Liver (tissue), 9 donors: ENCODE results near the gene SAE1. TPM values are rescaled to one million over a fixed set of nuclear protein-coding genes. Genes with fewer than 3 reads are reported as not detected.

ENCODE experiments used
- DNase-seq: peaks from one replicate; pipeline ENCODE4 v3.0.0-alpha.2; 2017; ENCODE audit warnings: low spot score
- H3K27ac ChIP-seq, 2 donors: one replicate each; pipeline ENCODE4 v1.7.0; 2013; ENCODE audit warnings: inconsistent platforms in 2 of 2, low read length in 2 of 2, control low read depth in 1 of 2, low read depth in 1 of 2, mild to moderate bottlenecking in 1 of 2
- H3K27me3 ChIP-seq, 4 donors: one replicate each; pipeline versions ENCODE4 v1.6.1 to v1.7.0; 2013; ENCODE audit warnings: low read length in 3 of 4, inconsistent platforms in 1 of 4, mild to moderate bottlenecking in 1 of 4, moderate library complexity in 1 of 4; ENCODE audit not compliant: control insufficient read depth in 4 of 4, insufficient read depth in 4 of 4
- H3K36me3 ChIP-seq, 4 donors: one replicate each; pipeline versions ENCODE4 v1.6.1 to v1.7.0; 2013; ENCODE audit warnings: low read length in 3 of 4, mild to moderate bottlenecking in 3 of 4, low read depth in 1 of 4, moderate library complexity in 1 of 4; ENCODE audit not compliant: control insufficient read depth in 4 of 4, insufficient read depth in 3 of 4
- H3K4me1 ChIP-seq, 4 donors: one replicate each; pipeline versions ENCODE4 v1.6.1 to v1.7.0; 2013; ENCODE audit warnings: low read length in 3 of 4, mild to moderate bottlenecking in 3 of 4, moderate library complexity in 1 of 4; ENCODE audit not compliant: control insufficient read depth in 4 of 4, insufficient read depth in 4 of 4
- H3K4me3 ChIP-seq, 3 donors: one replicate each; pipeline versions ENCODE4 v1.6.1 to v1.7.0; 2013; ENCODE audit warnings: low read length in 3 of 3, control low read depth in 1 of 3, low read depth in 1 of 3, mild to moderate bottlenecking in 1 of 3
- H3K9ac ChIP-seq, 2 donors: one replicate each; pipeline ENCODE4 v1.7.0; 2013; ENCODE audit warnings: low read length in 2 of 2, mild to moderate bottlenecking in 2 of 2, moderate library complexity in 2 of 2, control low read depth in 1 of 2, low read depth in 1 of 2
- H3K9me3 ChIP-seq, 4 donors: one replicate each; pipeline versions ENCODE4 v1.6.1 to v1.7.0; 2013; ENCODE audit warnings: low read length in 3 of 4; ENCODE audit not compliant: control insufficient read depth in 4 of 4
- FOXA1 ChIP-seq: IDR thresholded peaks from 2 replicates; pipeline ENCODE4 v1.6.1; 2016; ENCODE audit warnings: antibody characterized with exemption
- FOXA2 ChIP-seq: IDR thresholded peaks from 2 replicates; pipeline ENCODE4 v1.6.1; 2016; ENCODE audit warnings: antibody characterized with exemption
- GABPA ChIP-seq, 2 donors: IDR thresholded peaks in 1 of 2; conservative IDR thresholded peaks in 1 of 2; 2 replicates each; pipeline ENCODE4 v1.6.1; 2016; ENCODE audit warnings: antibody characterized with exemption in 2 of 2, mild to moderate bottlenecking in 1 of 2, moderate library complexity in 1 of 2
- HNF4A ChIP-seq, 2 donors: conservative IDR thresholded peaks; 2 replicates each; pipeline ENCODE4 v1.6.1; 2016; ENCODE audit warnings: antibody characterized with exemption in 2 of 2, mild to moderate bottlenecking in 2 of 2
- HNF4G ChIP-seq: IDR thresholded peaks from 2 replicates; pipeline ENCODE4 v1.6.1; 2016; ENCODE audit warnings: antibody characterized with exemption
- NR2F2 ChIP-seq: IDR thresholded peaks from 2 replicates; pipeline ENCODE4 v1.6.1; 2016; ENCODE audit warnings: antibody characterized with exemption
- RAD21 ChIP-seq, 2 donors: IDR thresholded peaks; 2 replicates each; pipeline ENCODE4 v1.6.1; 2016; ENCODE audit warnings: antibody characterized with exemption in 2 of 2, mild to moderate bottlenecking in 2 of 2
- RXRA ChIP-seq, 2 donors: IDR thresholded peaks; 2 replicates each; pipeline ENCODE4 v1.6.1; 2017 to 2018; ENCODE audit warnings: antibody characterized with exemption in 2 of 2, mild to moderate bottlenecking in 1 of 2
- SP1 ChIP-seq: IDR thresholded peaks from 2 replicates; pipeline ENCODE4 v1.6.1; 2018; ENCODE audit warnings: antibody characterized with exemption, mild to moderate bottlenecking
- TAF1 ChIP-seq: conservative IDR thresholded peaks from 2 replicates; pipeline ENCODE4 v1.6.1; 2016; ENCODE audit warnings: antibody characterized with exemption, mild to moderate bottlenecking
- YY1 ChIP-seq: IDR thresholded peaks from 2 replicates; pipeline ENCODE4 v1.6.1; 2016; ENCODE audit warnings: antibody characterized with exemption, mild to moderate bottlenecking
- WGBS: extraction: QIAGEN DNeasy Blood & Tissue Kit; methylation state at CpG from one replicate; pipeline ENCODE4 v1.1.7; 2013; 5-methylcytosine and 5-hydroxymethylcytosine counted together
- polyA plus RNA-seq, 2 donors: library from polyadenylated mRNA; stranded (reverse) in 1 of 2; unstranded in 1 of 2; fragments of 200-250 nt in 1 of 2; fragments of >200 nt in 1 of 2; fragmentation: Nextera tagmentation in 1 of 2; extraction: Ambion mirVana in 1 of 2; gene quantifications; one replicate each; pipeline versions ENCODE4 v1.2.1 to v1.2.3, GENCODE V29; 2013 to 2015
- total RNA-seq, 2 donors: library from RNA; depleted of rRNA; stranded (reverse); fragments of >200 nt; gene quantifications; one replicate each; pipeline ENCODE4 v1.2.3, GENCODE V29; 2014
- TF ChIP-seq, protein P1 (sequence below): IDR thresholded peaks from 2 replicates; pipeline ENCODE4 v1.6.1; 2016; ENCODE audit warnings: antibody characterized with exemption
- TF ChIP-seq, protein P2 (sequence below): IDR thresholded peaks from 2 replicates; pipeline ENCODE4 v1.6.1; 2016; ENCODE audit warnings: antibody characterized with exemption
- TF ChIP-seq, protein P3 (sequence below): IDR thresholded peaks from 2 replicates; pipeline ENCODE4 v1.6.1; 2016; ENCODE audit warnings: antibody characterized with exemption, mild to moderate bottlenecking
- TF ChIP-seq, protein P4 (sequence below): IDR thresholded peaks from 2 replicates; pipeline ENCODE4 v1.6.1; 2016; ENCODE audit warnings: antibody characterized with exemption
- TF ChIP-seq, protein P5 (sequence below): fragments of 150-350 bp; IDR thresholded peaks from 2 replicates; pipeline ENCODE4 v1.5.1; 2017; ENCODE audit warnings: improper control_type of control experiment, low read depth, low read length; ENCODE audit not compliant: missing input control
- donor health status: healthy.
- donor health status: healthy.
- donor health status: healthy.
- donor health status: healthy.
- donor health status: healthy.

Gene SAE1
- total and polyA plus RNA-seq, 4 donors: 19.0 to 31.8 (median 27.0) TPM

DNA sequence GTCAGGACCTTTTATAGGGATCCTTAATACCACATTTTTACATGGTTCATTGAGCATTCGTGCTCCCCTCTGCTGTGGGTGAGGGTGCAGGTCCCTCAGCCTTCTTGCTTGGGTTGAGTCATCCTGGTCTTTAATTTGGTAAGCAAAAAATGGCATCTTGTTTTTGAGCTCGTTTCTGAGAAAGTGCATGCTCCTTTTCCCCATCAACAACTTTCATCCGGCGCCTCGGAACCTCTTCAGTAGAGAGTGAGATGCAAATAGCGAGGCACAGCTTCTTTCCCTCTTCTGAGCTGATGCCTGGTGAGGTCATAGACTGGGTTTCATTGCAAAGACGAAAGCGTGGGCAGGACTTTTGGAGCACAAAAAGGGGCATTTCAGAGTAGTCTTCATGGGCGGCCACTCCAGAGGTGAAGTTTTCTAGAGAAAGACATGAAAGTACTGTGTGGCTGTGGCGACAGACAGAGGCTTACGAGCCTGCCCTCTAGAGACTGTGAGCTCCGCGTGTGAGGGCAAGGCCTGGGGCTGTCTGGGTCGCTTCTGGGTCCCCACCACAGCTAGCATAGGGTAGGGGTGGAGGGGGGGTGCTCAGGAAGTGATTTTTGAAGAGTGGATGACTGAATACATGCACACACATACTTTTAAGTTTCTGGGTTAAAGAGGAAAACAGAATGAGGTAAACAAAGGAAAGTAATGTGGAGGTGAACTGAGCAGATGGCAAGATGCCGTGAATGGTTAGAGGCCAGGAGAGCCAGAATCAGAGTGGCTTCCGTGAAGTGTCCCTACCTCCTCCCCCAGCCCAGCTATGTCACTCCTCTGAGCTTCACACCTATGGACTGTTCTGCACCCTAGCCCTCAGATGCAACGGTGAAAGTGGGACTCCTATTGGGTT is 56.1 kb downstream of the SAE1 start:
- peaks cover 0 to 7% (median 2%) of the 10 kb centered on the region in 4 donors for H3K4me1 ChIP-seq
- no peak for DNase-seq
- TF ChIP-seq RAD21 (IDR thresholded peaks at IDR 0.05): no peak
- TF ChIP-seq NR2F2: no peak
- TF ChIP-seq HNF4A (conservative IDR thresholded peaks at IDR 0.05): no peak
- TF ChIP-seq GABPA (IDR thresholded peaks at IDR 0.05 in 1 of 2, conservative IDR thresholded peaks at IDR 0.05 in 1 of 2): no peak
- no peak for TF ChIP-seq HNF4G
- peaks cover 0 to 4% (median 2%) of the 10 kb centered on the region in 4 donors for H3K36me3 ChIP-seq
- H3K27ac ChIP-seq: no peak overlapping the region
- no peak overlapping the region for H3K4me3 ChIP-seq
- no peaks in the 10 kb centered on the region for H3K9me3 ChIP-seq
- no peak overlapping the region for H3K9ac ChIP-seq
- no peaks in the 10 kb centered on the region for H3K27me3 ChIP-seq
- WGBS: 87% methylated on average over 17 of the region's 17 CpGs

DNA sequence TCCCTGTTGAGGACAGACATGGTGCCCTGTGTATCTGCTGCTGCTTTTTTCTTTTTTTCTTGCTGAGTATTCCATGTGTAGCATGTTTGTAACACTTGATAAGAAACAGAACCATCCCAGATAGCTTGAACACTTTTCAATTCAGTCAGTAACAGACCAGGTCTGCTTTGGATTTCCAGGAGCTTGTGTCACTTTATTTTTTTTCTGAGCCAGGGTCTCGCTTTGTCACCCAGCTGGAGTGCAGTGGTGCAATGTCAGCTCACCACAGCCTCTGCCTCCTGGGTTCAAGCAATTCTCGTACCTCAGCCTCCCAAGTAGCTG is 56.7 kb downstream of the SAE1 start:
- Histone ChIP-seq H3K27ac (no peak overlapping the region), H3K4me1 (peaks cover 0 to 7% (median 2%) of the 10 kb centered on the region in 4 donors), H3K4me3 (no peak overlapping the region), H3K9ac (no peak overlapping the region), H3K27me3 (no peaks in the 10 kb centered on the region), H3K9me3 (no peaks in the 10 kb centered on the region), H3K36me3 (peaks cover 0 to 4% (median 2%) of the 10 kb centered on the region in 4 donors)
- no peak for TF ChIP-seq FOXA2
- DNase-seq: no peak
- WGBS: 64% methylated on average over 2 of the region's 2 CpGs

DNA sequence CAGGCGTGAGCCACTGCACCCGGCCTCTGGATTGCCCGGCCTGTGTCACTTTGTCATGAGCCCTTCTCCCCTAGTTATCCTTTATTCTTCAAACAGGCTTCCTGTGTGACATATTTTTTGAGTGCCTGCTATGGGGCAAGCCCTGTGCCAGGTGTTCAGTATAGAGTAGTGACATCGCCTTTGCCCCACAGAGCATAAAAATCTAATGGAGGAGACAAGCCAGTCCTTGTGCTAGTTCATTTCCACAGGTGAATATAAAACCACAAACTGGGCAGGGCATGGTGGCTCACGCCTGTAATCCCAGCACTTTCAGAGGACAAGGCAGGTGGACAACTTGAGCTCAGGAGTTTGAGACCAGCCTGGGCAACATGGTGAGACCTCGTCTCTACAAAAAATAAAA is 57.2 kb downstream of the SAE1 start:
- Histone ChIP-seq H3K27ac (no peak overlapping the region), H3K9ac (no peak overlapping the region), H3K27me3 (no peaks in the 10 kb centered on the region), H3K36me3 (peaks cover 0 to 4% (median 2%) of the 10 kb centered on the region in 4 donors), H3K4me1 (peaks cover 0 to 7% (median 2%) of the 10 kb centered on the region in 4 donors), H3K4me3 (no peak overlapping the region), H3K9me3 (no peaks in the 10 kb centered on the region)
- WGBS: 91% methylated on average over 6 of the region's 6 CpGs
- no peak for DNase-seq
- no peak for TF ChIP-seq HNF4G
- no peak for TF ChIP-seq TAF1
- TF ChIP-seq RXRA (IDR thresholded peaks at IDR 0.05): no peak
- TF ChIP-seq, protein P1, sequence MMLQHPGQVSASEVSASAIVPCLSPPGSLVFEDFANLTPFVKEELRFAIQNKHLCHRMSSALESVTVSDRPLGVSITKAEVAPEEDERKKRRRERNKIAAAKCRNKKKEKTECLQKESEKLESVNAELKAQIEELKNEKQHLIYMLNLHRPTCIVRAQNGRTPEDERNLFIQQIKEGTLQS: no peak
- TF ChIP-seq, protein P2, sequence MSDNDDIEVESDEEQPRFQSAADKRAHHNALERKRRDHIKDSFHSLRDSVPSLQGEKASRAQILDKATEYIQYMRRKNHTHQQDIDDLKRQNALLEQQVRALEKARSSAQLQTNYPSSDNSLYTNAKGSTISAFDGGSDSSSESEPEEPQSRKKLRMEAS: no peak
- no peak for TF ChIP-seq YY1
- TF ChIP-seq SP1: no peak
- TF ChIP-seq RAD21 (IDR thresholded peaks at IDR 0.05): no peak
- TF ChIP-seq, protein P3, sequence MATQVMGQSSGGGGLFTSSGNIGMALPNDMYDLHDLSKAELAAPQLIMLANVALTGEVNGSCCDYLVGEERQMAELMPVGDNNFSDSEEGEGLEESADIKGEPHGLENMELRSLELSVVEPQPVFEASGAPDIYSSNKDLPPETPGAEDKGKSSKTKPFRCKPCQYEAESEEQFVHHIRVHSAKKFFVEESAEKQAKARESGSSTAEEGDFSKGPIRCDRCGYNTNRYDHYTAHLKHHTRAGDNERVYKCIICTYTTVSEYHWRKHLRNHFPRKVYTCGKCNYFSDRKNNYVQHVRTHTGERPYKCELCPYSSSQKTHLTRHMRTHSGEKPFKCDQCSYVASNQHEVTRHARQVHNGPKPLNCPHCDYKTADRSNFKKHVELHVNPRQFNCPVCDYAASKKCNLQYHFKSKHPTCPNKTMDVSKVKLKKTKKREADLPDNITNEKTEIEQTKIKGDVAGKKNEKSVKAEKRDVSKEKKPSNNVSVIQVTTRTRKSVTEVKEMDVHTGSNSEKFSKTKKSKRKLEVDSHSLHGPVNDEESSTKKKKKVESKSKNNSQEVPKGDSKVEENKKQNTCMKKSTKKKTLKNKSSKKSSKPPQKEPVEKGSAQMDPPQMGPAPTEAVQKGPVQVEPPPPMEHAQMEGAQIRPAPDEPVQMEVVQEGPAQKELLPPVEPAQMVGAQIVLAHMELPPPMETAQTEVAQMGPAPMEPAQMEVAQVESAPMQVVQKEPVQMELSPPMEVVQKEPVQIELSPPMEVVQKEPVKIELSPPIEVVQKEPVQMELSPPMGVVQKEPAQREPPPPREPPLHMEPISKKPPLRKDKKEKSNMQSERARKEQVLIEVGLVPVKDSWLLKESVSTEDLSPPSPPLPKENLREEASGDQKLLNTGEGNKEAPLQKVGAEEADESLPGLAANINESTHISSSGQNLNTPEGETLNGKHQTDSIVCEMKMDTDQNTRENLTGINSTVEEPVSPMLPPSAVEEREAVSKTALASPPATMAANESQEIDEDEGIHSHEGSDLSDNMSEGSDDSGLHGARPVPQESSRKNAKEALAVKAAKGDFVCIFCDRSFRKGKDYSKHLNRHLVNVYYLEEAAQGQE: no peak
- TF ChIP-seq FOXA2: no peak
- TF ChIP-seq, protein P4, sequence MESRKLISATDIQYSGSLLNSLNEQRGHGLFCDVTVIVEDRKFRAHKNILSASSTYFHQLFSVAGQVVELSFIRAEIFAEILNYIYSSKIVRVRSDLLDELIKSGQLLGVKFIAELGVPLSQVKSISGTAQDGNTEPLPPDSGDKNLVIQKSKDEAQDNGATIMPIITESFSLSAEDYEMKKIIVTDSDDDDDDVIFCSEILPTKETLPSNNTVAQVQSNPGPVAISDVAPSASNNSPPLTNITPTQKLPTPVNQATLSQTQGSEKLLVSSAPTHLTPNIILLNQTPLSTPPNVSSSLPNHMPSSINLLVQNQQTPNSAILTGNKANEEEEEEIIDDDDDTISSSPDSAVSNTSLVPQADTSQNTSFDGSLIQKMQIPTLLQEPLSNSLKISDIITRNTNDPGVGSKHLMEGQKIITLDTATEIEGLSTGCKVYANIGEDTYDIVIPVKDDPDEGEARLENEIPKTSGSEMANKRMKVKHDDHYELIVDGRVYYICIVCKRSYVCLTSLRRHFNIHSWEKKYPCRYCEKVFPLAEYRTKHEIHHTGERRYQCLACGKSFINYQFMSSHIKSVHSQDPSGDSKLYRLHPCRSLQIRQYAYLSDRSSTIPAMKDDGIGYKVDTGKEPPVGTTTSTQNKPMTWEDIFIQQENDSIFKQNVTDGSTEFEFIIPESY: no peak
- TF ChIP-seq FOXA1: no peak
- TF ChIP-seq NR2F2: no peak
- no peak for TF ChIP-seq HNF4A (conservative IDR thresholded peaks at IDR 0.05)
- TF ChIP-seq, protein P5, sequence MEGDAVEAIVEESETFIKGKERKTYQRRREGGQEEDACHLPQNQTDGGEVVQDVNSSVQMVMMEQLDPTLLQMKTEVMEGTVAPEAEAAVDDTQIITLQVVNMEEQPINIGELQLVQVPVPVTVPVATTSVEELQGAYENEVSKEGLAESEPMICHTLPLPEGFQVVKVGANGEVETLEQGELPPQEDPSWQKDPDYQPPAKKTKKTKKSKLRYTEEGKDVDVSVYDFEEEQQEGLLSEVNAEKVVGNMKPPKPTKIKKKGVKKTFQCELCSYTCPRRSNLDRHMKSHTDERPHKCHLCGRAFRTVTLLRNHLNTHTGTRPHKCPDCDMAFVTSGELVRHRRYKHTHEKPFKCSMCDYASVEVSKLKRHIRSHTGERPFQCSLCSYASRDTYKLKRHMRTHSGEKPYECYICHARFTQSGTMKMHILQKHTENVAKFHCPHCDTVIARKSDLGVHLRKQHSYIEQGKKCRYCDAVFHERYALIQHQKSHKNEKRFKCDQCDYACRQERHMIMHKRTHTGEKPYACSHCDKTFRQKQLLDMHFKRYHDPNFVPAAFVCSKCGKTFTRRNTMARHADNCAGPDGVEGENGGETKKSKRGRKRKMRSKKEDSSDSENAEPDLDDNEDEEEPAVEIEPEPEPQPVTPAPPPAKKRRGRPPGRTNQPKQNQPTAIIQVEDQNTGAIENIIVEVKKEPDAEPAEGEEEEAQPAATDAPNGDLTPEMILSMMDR: no peak
- TF ChIP-seq GABPA (IDR thresholded peaks at IDR 0.05 in 1 of 2, conservative IDR thresholded peaks at IDR 0.05 in 1 of 2): no peak
